Measurements from ENCODE around the gene BIRC7.
A peak's percentile ranks its signal among the peaks of the same experiment; 100 is the strongest.
"Not testable (repeated sequence)": the region's sequence is repeated elsewhere in the genome, so short reads cannot be mapped to it uniquely, and the experiment has no call there.

Gene BIRC7

GRCh38 chr20:63219866-63220521 lies 15.7 kb upstream of the BIRC7 start:
- DNase-seq (ENCODE audit: extremely low spot score) = no peak
- POLR2A ChIA-PET = interaction anchor here (1.3 kb wide), 1 partner anchor 61 kb away, joined by 3 read pairs; no protein-coding TSS in a partner anchor
- no peak for TF ChIP-seq NFRKB (IDR thresholded peaks at IDR 0.05)
- CTCF ChIA-PET = no interaction called here

GRCh38 chr20:63220696-63221399 lies 14.9 kb upstream of the BIRC7 start:
- CTCF ChIA-PET = no interaction called here
- no peak for TF ChIP-seq ARNT (IDR thresholded peaks at IDR 0.05)
- TF ChIP-seq L3MBTL2 (conservative IDR thresholded peaks at IDR 0.05) = no peak
- no peak for TF ChIP-seq BHLHE40 (IDR thresholded peaks at IDR 0.05; ENCODE audit: borderline replicate concordance)
- TF ChIP-seq FOXK2 (IDR thresholded peaks at IDR 0.05) = no peak
- no peak for TF ChIP-seq ELF4 (IDR thresholded peaks at IDR 0.05)
- no peak for TF ChIP-seq NFRKB (IDR thresholded peaks at IDR 0.05)
- TF ChIP-seq SP1 (IDR thresholded peaks at IDR 0.05) = no peak
- TF ChIP-seq LEF1 (IDR thresholded peaks at IDR 0.05; ENCODE audit: borderline replicate concordance) = no peak
- no peak for TF ChIP-seq FOXA1 (IDR thresholded peaks at IDR 0.05)
- TF ChIP-seq ZNF384 (IDR thresholded peaks at IDR 0.05) = no peak
- TF ChIP-seq PKNOX1 (IDR thresholded peaks at IDR 0.05) = no peak
- TF ChIP-seq FOXM1 (IDR thresholded peaks at IDR 0.05; ENCODE audit: borderline replicate concordance) = no peak
- TF ChIP-seq SUZ12 (IDR thresholded peaks at IDR 0.05) = no peak
- no peak for TF ChIP-seq CTBP1 (IDR thresholded peaks at IDR 0.05; ENCODE audit: borderline replicate concordance)
- no peak for TF ChIP-seq TARDBP (IDR thresholded peaks at IDR 0.05)
- no peak for TF ChIP-seq HDGF (IDR thresholded peaks at IDR 0.05; ENCODE audit: borderline replicate concordance)
- no peak for DNase-seq (ENCODE audit: extremely low spot score)
- POLR2A ChIA-PET = interaction anchor here (1.3 kb wide), 1 partner anchor 60 kb away, joined by 3 read pairs; no protein-coding TSS in a partner anchor

GRCh38 chr20:63221400-63222053 lies 14.2 kb upstream of the BIRC7 start:
- POLR2A ChIA-PET = interaction anchor here (1.3 kb wide), 1 partner anchor 59 kb away, joined by 3 read pairs; no protein-coding TSS in a partner anchor
- CTCF ChIA-PET; DNase-seq (ENCODE audit: extremely low spot score): not testable (repeated sequence)

- ChIA-PET CTCF (interaction anchor here (0.9 to 2.2 kb wide), 4 partner anchors 10 to 159 kb away, joined by 4 to 18 read pairs (median 8); partner anchors contain the start of gene ARFGAP1), POLR2A (no interaction called here)
- TF ChIP-seq ELF4 (IDR thresholded peaks at IDR 0.05) (no peak), NFRKB (IDR thresholded peaks at IDR 0.05) (no peak), BHLHE40 (IDR thresholded peaks at IDR 0.05; ENCODE audit: borderline replicate concordance) (no peak), LEF1 (IDR thresholded peaks at IDR 0.05; ENCODE audit: borderline replicate concordance) (no peak), SP1 (IDR thresholded peaks at IDR 0.05) (no peak), FOXK2 (IDR thresholded peaks at IDR 0.05) (no peak)
- no peak for DNase-seq (ENCODE audit: extremely low spot score)
Observed at GRCh38 chr20:63222541-63222940, 13.2 kb upstream of the BIRC7 start.

- TF ChIP-seq FOXA1 (IDR thresholded peaks at IDR 0.05) (no peak), ZNF384 (IDR thresholded peaks at IDR 0.05) (no peak), L3MBTL2 (conservative IDR thresholded peaks at IDR 0.05) (no peak), SUZ12 (IDR thresholded peaks at IDR 0.05) (no peak)
- CTCF ChIA-PET = interaction anchor here (0.6 to 2.2 kb wide), 23 partner anchors 10 to 335 kb away, joined by 3 to 18 read pairs (median 4); partner anchors contain the start of genes ARFGAP1, BIRC7 and CHRNA4
- peak; percentile 58 for DNase-seq (ENCODE audit: extremely low spot score)
- POLR2A ChIA-PET = no interaction called here
Observed at GRCh38 chr20:63223121-63223825, 12.4 kb upstream of the BIRC7 start.

GRCh38 chr20:63223826-63224207 lies 11.9 kb upstream of the BIRC7 start:
- ChIA-PET POLR2A (no interaction called here), CTCF (interaction anchor here (0.6 to 2.2 kb wide), 19 partner anchors 9 to 335 kb away, joined by 3 to 18 read pairs (median 4); partner anchors contain the start of genes ARFGAP1, BIRC7 and CHRNA4)
- no peak for DNase-seq (ENCODE audit: extremely low spot score)
- TF ChIP-seq ARNT (IDR thresholded peaks at IDR 0.05) (no peak), SUZ12 (IDR thresholded peaks at IDR 0.05) (no peak), SP1 (IDR thresholded peaks at IDR 0.05) (no peak), PKNOX1 (IDR thresholded peaks at IDR 0.05) (no peak), BHLHE40 (IDR thresholded peaks at IDR 0.05; ENCODE audit: borderline replicate concordance) (no peak), FOXK2 (IDR thresholded peaks at IDR 0.05) (no peak), TARDBP (IDR thresholded peaks at IDR 0.05) (no peak), ZNF384 (IDR thresholded peaks at IDR 0.05) (no peak), HDGF (IDR thresholded peaks at IDR 0.05; ENCODE audit: borderline replicate concordance) (no peak), FOXM1 (IDR thresholded peaks at IDR 0.05; ENCODE audit: borderline replicate concordance) (no peak), CTBP1 (IDR thresholded peaks at IDR 0.05; ENCODE audit: borderline replicate concordance) (no peak), LEF1 (IDR thresholded peaks at IDR 0.05; ENCODE audit: borderline replicate concordance) (no peak), L3MBTL2 (conservative IDR thresholded peaks at IDR 0.05) (no peak), ELF4 (IDR thresholded peaks at IDR 0.05) (no peak), NFRKB (IDR thresholded peaks at IDR 0.05) (no peak), FOXA1 (IDR thresholded peaks at IDR 0.05) (no peak)

Measured in HEK293T (cell line).